HG03521 (cell line): ENCODE data around the gene LRIT3.
"Not testable (repeated sequence)": the region's sequence is repeated elsewhere in the genome, so short reads cannot be mapped to it uniquely, and the experiment has no call there.

Source experiments
- ATAC-seq: cut with Tn5 transposase; IDR thresholded peaks from one replicate; pipeline ENCODE4 v1.9.1; 2021; ENCODE audit warnings: mild to moderate bottlenecking, moderate library complexity; ENCODE audit not compliant: unreplicated experiment

Gene LRIT3

GRCh38 chr4:109846395-109847098 is 1.4 kb upstream of the LRIT3 start:
- ATAC-seq, result no peak

DNA sequence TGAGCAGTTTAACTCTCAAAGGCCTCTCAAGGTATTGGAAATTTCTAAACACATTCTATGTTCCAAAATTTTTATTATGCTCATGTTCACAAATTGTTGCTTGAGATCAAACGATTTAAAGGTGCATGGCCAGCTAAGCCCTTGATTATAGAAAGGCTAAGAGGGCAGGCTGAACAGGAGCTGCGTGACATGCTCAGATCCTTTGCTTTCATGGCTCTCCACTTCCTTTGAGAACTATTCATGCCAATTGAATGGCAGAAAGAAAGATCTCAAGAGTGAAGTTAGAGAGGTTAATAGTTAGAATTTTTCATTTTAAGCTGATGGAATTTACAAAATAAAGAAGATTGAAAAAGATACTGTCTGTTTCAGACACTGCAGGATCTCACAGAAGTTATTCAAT is 594 bp downstream of the LRIT3 start:
- no peak for ATAC-seq

GRCh38 chr4:109850601-109851000 is 2.7 kb downstream of the LRIT3 start:
- no peak for ATAC-seq

GRCh38 chr4:109859426-109860300 is 11.8 kb downstream of the LRIT3 start:
- not testable (repeated sequence) for ATAC-seq

DNA sequence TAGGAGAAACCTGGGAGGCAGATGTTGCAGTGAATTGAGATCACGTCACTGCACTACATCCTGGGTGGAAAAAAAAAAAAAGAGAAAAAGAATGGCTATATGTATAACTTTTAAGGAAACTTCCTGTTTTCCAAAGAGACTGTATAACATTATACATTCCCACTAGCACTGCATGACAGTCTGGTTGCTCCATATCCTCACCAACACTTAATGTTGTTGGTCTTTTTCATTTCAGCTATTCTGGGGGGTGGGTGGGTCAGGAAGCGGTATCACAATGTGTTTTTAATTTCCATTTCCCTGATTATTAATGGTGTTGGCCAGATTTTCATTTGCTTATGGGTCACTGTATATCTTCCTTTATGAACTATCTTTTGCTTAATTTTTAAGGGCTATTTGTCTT is 13.4 kb downstream of the LRIT3 start:
- no peak for ATAC-seq

DNA sequence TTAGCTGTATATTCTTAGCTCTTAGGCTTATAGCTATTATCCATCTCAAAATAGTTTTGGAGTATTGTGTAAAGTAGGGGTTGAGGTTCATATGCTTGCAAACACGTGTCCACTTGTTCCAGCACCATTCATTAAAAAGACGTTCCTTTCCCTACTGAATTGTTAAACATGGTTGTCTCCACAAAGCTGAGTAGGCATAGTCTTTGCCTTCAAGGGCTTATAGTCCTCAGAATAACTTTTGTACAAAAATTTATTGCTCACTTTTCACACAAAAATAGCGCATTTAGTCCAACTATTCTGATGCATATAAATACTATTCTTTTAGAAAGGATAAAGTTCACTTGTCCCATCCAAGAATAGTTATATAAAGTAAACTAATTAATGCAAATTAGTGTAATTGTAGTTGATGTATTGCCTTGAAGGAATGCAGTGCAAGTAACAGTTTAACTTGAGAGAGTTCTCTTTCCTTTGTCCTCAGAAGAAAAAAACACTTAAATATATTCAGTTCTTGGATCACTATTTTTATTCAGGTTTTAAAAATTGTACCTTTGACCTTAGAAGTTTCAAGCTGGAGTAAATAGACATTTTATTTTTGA is 14.1 kb downstream of the LRIT3 start:
- no peak for ATAC-seq

GRCh38 chr4:109864134-109864533 is 16.2 kb downstream of the LRIT3 start:
- no peak for ATAC-seq

GRCh38 chr4:109870061-109870460 is 22.2 kb downstream of the LRIT3 start:
- no peak for ATAC-seq

- ATAC-seq, result no peak
Observed at GRCh38 chr4:109872065-109872464, 24.2 kb downstream of the LRIT3 start.

GRCh38 chr4:109872950-109873656 is 25.2 kb downstream of the LRIT3 start:
- ATAC-seq, result no peak

GRCh38 chr4:109873791-109874514 is 26.0 kb downstream of the LRIT3 start:
- ATAC-seq, result no peak

- no peak for ATAC-seq
Observed at GRCh38 chr4:109875106-109875505, 27.2 kb downstream of the LRIT3 start.

GRCh38 chr4:109875553-109875952 is 27.6 kb downstream of the LRIT3 start:
- not testable (repeated sequence) for ATAC-seq

GRCh38 chr4:109876634-109877265 is 28.8 kb downstream of the LRIT3 start:
- no peak for ATAC-seq

GRCh38 chr4:109877400-109877799 is 29.5 kb downstream of the LRIT3 start:
- peak; percentile 73 for ATAC-seq

DNA sequence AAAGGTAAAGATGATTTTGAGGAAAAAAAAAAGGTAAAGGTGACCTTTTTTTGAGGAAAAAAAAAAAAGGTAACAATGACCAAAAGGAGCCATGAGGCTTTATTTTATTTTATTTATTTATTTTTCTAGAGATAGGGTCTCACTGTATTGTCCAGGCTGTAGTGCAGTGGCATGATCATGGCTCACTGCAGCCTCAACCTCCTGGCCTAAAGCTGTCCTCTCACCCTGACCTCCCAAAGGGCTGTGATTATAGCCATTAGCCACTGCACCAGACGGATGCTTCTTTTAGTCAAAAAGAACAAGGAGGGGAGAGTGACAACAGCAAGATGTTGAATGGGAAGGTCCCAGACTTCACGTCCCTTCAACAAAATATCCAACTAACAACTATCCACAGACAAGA is 30.4 kb downstream of the LRIT3 start:
- no peak for ATAC-seq

- ATAC-seq, result no peak
Observed at GRCh38 chr4:109879081-109879480, 31.2 kb downstream of the LRIT3 start.

DNA sequence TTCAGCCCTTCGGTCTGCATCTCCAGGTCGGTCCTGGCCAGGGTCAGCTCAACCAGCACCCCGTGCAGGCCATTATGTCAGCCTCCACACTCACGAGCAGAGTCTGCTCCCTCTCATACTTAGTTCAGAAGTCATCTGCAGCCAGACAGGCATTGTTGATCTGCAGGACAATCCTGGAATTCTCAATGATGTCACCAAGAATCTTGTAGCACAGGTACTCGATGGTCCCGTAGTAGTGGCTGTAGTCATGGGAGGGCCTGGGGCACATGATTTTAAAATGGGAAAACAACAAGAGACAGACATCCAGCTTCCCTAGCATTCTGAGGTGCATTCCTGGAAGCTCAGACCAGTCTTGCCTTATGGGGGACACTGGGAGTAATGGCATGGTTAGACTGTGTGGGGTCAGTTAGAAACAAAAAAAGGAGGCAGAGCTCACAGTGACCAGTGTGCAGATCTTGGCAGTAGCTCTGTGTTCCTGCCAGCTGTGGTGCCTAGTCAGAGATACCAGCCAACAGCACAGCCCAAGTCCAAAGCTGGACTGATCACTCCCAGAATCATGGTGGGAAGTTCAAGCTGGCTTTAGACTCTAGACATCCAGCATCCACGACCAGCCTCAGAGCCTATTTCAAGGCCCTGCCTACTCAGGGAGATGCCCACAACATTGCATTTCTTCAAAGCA is 31.9 kb downstream of the LRIT3 start:
- ATAC-seq, result no peak

DNA sequence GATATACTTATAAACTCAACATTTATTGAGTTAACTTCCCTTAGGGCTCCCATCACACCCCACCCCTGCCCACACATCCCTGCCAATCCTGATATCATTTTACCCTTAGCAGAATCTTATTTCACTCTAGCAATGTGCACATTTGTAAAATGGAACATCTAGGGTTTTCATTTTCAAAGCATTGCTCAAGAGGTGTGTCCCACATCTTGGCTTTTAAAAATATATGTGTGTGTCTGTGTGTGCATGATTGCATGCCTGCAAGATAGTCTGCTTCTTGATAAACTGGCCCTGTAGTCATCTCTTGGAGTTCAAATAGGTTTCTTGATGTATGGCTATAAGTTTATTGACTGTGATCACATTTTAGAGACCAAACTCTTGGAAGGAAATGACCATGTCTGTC is 38.4 kb downstream of the LRIT3 start:
- ATAC-seq, result no peak

GRCh38 chr4:109887071-109887470 is 39.2 kb downstream of the LRIT3 start:
- ATAC-seq, result no peak
